ENCODE results near the gene ZNF330. TPM values are rescaled to one million over a fixed set of nuclear protein-coding genes. Genes with fewer than 3 reads are reported as not detected.
"Not testable (repeated sequence)": the region's sequence is repeated elsewhere in the genome, so short reads cannot be mapped to it uniquely, and the experiment has no call there.

ZNF330 gene
- 28.1 and 30.4 TPM in 2 replicates for total RNA-seq (2014; rRNA removed; shearing (Covaris generic))

DNA sequence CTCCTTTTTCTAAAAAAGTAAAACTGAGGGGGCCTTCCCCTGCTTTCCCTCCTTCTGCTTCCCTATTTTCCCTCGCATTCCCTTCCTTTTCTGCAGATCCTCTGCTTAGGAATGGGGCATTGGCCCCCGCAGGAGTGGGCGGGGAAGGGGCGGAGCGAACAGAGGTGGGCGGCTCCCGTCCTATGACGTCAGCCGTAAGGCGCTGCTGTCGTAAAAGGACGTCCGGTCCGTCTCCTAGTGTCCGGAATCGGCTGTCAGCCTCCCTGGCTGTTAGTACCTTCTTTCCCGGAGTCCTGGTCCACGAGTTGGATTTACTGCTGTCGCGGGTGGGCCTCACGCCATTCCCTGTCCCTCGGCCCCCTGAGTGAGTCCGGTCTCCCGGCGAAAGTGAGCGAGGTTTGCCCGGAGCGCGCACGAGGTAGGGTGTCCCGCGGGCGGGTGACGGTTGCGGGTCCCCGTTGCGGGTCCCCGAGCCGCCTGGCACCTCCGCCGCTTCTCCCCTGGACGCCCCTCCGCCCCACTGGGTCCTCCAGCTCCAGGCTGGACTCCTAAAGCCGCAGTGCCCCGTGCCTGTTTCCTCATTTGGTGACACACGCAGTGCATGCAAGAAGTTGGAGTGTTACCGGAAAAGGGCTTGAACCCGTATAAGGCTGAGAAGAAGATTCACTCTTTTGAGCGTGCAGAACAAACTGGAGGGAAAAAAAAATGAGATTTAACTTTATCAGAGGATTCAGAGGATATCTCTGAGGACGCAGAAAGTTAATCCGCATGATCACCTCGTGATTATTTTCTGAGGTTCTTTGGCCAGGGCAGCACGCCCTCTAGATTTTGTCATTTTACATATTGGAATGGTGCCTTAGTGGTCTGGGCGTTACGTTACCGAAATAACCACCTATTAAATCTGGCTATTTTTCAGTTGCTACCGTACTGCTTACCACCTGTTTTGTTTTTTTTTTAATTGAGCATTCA is at the start of gene ZNF330:
Gene ZNF330, plus strand, starts transcription at position 205 of the 969 bp plus-strand sequence. CDS start 1,477 bp downstream, outside the sequence.
- peak; percentile 77 for DNase-seq (ENCODE audit: low read depth)

DNA sequence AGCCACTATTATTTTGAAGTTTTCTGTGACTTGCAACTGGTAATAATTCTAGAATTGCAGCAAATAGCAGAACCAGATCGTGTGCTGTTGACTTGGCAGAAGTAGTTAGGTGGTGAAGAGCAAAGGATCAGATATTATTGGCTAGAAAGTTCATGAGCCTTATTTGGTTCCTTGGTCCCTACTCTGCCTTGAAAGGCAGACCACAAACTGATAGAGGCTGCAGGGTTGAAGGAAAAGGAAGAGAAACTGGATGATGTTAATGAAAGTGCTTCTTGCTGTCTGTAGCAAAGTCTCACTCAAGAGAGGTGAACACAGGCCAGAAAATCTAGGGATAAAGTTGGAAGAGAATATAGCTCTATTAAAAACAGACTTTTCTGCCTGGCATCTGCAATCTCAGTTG is 46.2 kb upstream of the ZNF330 start:
- DNase-seq (ENCODE audit: low read depth) = no peak

DNA sequence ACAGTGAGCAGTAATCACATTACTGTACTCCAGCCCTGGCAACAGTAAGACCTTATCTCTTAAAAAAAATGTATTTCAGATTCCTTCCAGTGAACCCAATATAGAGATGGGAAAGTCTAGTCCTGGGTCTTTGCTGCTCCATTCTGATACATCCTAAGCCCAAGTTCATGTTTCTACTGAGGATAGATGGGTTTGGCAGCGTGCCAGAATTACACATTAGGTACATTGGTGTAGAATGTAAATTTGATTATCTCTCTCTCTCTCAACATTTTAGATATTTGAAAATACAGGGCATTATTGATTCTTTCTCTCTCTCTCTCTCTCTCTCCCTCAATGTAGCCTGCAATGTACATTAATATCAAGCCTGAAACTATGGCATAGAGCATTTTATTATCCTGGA is 43.5 kb upstream of the ZNF330 start:
- DNase-seq (ENCODE audit: low read depth) = no peak

DNA sequence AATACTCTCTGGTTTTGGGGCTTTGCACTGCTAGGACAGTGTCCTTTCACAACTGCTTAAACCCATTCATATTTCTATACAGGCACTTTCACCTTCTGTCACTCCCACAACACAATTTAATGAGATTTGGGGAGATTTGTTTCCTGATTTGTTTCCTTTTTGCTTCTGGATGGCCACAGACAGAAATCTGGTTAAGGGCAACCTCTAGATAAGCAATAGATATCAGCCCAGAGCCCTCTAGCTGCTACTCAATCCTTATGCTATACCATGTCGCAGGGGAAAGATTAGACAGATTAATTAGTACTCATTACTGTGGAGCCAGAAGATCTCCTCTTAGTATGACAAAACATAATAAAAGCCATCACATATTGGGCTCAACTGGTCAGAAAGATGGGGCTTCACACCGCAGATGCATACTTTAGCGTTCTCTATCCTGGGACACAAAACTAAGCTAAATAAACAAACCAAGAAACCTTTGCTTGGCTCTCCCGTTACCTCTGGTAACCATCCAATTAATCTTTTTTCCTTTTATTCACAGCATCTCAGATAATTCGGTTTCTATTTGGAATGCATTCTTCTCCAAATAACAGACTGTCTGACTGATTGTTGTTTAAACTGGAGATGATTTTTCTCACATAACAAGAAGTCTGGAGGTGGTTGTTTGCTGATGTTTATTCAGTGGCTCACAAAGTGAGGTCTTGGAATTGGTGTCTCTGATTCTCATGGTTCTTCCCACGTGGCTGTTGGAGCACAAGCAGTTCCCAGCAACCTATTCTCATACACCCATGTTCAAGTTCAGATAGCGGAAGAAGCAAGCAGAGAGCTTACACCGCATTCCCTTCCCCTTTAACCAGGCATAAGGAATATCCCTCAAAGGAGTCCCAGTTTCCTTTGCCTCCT is 41.0 kb upstream of the ZNF330 start:
- DNase-seq (ENCODE audit: low read depth) = peak; percentile 56

DNA sequence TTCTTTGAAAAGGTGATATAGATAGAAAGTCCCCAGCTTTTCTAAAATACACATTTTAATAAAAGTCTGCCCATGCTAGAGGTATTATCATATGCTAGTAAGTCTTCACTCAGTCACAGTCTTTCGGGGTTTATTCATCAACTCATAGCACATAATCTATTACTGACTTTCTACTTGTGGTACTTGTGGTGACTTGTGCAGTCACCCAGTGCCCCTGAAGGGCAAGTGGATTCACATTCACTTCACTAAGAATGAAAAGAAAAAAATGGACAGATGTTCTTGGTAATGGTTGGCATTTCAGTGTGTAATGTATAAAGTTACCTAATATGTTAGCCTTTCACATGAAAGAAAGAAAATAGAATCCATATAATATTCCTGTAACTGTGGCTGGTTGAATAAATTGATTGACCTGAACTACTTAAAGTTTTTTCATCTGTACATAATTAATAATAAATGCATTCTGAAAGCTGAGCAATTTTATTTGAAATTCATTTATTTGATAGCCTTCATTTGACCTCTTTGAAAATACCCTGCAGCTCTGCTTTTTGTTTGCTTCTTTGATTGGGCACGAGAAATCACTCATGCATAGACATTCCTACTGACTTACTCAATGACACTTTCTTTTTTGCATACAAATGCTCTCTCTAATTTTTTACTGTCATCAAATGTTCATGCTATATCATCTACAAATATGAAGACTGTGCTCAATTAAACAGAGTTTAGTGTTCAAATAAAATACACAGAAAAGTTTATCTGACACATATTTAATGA is 39.5 kb upstream of the ZNF330 start:
- DNase-seq (ENCODE audit: low read depth) = peak; percentile 68

DNA sequence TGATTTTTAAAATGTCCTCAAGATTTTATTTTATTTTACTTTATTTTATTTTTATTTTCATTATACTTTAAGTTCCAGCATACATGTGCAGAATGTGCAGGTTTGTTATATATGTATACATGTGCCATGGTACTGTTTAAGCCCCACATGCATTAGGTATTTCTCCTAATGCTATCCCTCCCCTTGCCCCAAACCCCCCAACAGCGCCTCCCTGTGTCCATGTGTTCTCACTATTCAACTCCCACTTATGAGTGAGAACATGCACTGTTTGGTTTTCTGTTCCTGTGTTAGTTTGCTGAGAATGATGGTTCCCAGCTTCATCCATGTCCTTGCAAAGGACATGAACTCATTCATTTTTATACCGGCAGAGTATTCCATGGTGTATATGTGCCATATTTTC is 37.2 kb upstream of the ZNF330 start:
- not testable (repeated sequence) for DNase-seq (ENCODE audit: low read depth)

DNA sequence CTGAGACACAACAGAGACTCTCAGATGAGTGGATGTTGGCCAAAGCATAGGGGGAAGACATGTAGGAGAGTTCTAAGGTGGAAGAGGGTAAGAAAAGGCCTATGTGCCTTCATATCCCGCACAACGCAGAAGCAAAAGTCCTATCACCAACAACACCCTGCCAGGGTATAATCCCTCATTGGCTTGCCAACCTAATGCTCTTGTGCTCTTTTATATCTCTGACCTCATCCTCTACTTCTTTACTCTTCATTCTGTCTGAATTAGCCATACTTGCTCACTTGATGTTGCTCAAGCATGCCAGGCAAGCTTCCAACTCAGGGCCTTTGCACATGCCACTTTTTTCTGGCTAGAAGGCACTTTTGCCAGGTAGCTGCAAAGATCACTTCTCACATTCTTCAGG is 28.1 kb upstream of the ZNF330 start:
- no peak for DNase-seq (ENCODE audit: low read depth)

DNA sequence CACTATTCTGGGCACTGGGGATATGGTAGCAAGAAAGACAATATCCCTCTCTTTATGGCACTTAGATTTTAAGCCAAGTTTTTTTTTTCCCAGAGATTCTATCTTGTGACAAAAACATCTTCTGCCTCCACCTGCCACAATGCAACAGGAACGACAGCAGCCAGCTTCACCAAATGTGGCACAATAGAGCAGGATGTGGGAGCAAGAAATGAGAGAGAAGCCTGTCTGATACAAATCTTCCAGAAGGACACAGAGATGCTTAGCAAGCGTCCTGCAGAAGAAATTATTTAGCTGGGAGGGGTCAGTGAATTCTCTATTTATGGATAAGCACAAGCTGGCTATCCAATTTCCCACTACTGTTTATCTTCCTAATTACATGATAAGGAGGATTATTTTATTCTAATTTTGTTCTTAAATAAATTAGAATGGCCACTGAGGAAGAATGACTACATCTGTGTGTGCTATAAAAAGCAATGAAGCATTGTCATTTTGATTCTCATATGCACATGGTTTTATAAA is 27.1 kb upstream of the ZNF330 start:
- no peak for DNase-seq (ENCODE audit: low read depth)

DNA sequence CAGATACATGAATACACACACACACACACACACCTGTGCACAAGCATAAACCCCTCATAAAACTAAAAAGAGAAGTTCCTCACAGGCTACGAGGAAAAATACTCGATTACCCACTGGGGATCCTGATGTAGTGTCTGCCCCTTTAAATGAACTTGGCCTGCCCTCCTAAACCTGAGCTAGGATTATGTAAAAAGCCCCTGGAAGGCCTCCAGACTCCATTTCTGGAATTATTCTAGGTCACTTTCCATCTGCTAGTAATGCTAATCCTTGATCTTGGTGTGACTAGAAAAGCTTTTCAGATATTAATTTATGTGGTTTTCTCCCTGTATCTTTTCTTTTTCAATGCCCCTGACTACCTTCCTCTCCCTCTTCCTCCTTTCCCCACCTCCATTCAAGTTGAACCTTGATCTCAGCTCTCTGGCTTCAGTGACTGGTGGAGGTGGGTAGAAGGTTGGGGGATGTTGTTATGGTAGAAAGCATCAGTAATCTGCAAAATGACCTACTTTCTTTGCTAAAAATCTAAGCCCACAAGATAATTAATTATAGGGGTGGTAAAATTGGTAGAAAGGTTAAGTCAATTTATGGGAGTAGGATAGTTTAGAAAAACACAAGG is 25.5 kb upstream of the ZNF330 start:
- DNase-seq (ENCODE audit: low read depth) = no peak

DNA sequence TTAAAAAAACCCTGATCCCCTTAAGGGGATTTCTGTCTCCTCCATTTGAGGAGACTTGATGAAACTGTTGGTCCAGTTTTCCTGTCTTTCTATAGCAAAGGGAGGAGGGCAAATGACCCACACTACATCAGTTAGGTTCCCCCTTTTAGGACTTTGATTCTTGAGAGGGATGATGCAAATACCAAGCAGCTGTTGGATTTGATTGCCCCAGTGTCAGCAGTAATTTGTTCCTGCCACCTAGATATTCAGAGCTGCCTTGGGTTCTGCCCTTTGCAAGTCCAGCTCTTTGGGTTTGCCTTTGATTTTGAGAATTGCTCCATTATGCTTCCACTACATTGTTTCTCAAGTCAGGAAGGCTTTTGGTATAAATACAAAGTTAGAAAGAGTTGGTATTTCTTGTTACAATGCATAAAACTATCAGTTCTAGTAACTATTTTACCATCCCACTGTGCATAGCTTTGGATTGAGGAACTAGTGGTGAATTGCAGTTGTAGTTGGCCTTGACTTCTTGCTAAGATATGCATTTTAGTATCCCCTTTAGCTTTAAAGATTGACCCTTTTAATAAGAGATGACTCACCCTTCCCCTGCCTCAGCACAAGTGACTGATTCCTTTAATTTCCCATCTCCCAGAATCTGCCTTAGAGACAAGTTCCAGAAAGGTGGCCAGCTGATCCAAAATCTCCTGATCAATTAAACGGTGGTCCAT is 24.3 kb upstream of the ZNF330 start:
- no peak for DNase-seq (ENCODE audit: low read depth)

DNA sequence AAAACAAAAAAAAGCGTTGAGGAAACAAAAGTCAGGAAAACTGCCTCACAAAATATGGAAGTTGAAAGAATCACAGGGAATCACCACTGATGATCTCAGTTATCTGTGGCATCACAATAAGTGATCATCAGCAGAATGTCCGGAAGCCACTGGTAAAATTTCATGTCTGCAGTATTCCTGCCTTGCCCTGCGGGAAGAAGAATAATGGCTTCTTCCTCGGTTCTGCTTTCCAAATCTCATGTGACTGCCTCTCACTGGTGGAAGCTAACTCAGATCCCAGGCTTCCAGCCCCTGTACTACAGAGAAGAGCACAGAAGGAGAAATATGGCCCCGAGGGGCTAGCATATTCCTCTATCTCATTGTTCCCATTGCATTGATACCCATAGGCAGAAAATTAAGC is 12.7 kb upstream of the ZNF330 start:
- no peak for DNase-seq (ENCODE audit: low read depth)

DNA sequence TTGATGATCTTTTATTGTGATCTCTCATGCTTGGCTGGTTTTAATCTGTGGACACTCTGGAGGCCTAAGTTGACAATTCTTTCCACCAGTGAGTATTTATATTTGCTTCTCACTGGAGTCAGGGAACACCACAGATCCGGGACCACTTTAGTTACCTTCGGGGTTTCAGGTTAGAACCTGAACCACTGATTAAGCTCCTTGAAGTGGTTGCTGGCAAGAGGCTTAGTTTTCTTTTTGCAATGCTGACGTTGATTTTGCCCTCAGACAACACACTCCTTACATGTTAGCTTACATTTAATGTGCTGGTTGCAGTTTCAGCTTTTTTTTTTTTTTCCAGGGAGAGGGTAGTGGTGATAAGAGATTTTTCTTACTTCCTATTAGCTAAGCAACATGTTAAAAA is 10.5 kb upstream of the ZNF330 start:
- DNase-seq (ENCODE audit: low read depth) = no peak

DNA sequence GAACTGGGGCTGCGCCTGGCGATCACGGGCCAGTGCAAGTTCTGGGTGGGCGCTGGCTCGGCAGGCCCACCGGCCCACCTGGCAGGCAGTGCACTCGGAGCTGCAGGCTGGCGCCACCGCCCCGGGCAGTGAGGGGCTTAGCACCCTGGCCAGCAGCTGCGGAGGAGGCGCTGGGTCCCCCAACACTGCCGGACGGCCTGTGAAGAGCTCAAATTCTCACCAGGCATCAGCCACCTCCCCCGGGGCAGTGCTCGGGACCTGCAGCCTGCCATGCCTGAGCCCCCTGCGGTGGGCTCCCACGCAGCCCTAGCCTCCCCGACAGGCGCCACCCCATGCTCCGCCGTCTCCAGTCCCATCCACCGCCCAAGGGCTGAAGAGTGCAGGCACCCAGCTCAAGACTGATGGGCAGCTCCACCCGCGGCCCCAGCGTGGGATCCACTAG is 7.1 kb upstream of the ZNF330 start:
- DNase-seq (ENCODE audit: low read depth) = no peak

DNA sequence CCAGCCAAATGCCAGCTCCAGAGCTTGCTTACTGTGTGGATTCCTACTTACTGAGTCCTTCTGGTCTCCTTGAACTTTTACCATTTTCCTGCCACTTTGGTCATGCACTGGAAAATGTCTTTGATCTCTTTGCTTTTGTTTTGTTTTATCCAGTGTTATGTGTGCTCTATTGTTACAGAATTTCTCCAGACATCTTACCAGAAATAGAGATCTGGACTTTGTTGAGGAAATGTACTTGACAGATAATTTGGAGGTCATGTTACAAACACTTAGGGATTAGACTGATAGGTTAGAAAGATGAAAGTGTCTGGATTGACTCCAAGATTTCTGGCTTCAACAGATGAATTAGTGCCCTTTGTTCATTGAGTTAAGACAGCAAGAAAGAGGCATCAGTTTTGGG is 5.7 kb upstream of the ZNF330 start:
- DNase-seq (ENCODE audit: low read depth) = no peak

DNA sequence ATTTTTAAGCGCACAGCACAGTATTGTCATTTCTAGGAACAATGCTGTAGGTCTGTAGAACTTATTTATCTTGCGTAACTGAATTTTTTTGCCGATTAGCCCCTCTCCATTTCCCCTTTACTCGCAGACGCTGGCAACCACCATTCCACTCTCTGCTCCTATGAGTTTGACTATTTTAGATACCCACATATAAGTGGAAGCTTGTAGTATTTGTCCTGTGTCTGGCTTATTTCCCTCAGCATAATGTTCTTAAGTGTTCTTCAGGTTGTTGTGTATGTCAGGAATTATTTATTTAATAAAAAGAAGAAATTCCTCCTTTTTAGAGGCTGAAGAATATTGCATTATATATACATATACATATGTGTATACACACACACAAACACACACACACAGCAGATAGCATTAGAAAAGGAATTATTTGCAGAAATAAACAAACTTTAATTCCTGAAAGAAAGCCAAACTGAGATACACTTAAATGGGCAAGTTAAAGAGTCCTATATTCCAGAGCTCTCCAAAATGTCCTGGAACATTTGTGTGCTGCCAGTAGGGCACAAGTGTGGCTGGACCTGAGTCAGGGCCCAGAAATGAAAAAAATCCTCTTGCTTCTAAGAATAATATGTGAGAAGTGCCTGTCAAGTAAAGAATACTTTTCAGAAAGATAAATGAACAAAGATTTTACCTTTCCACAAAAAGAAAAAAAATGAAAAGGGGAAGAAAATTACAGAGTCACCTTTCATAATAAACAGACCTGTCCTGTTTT is 4.5 kb upstream of the ZNF330 start:
- no peak for DNase-seq (ENCODE audit: low read depth)

DNA sequence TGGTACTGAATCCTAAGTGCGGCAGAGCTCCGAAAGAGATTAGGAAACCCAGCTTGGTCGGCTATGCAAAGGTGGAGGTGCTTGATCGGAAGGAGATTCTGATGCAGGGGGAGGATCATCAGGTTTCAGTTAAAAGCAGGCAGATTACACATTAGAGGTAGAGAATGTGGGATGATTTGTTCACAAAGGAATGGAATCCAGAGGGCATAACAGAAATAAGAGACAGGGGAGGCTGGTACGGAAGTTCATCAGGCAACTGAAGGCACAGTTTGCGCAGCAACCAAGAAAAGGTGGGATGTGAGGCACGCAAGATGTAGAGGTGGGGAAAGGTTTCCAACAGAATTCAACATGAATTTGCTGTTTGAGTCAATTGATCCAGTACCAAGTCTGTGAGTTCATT is 424 bp upstream of the ZNF330 start:
- peak; percentile 2 for DNase-seq (ENCODE audit: low read depth)

DNA sequence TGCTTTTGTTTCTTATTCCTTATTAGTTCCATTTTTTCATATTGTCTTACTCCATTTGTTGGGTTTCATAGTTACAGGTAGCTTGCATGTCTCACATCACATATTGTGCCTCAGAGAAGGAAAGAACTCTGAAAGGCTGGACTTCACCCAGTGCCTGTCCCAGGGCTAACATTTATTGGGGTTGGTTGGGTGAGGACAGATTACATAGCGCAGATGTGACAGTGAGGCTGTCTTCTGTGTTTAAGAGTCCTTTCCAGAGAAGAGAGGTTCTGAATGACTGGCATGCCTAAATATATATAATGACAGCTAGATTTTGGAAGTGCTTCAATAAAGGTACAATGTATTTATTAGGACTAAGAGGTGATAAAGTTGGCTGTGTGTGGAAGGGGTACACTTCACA is 2.7 kb downstream of the ZNF330 start:
- DNase-seq (ENCODE audit: low read depth) = no peak

DNA sequence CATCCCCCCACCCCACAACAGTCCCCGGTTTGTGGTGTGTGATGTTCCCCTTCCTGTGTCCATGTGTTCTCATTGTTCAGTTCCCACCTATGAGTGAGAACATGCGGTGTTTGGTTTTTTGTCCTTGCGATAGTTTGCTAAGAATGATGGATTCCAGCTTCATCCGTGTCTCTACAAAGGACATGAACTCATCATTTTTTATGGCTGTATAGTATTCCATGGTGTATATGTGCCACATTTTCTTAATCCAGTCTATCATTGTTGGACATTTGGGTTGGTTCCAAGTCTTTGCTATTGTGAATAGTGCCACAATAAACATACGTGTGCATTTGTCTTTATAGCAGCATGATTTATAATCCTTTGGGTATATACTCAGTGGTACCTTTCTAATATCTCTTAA is 6.6 kb downstream of the ZNF330 start:
- DNase-seq (ENCODE audit: low read depth) = not testable (repeated sequence)

DNA sequence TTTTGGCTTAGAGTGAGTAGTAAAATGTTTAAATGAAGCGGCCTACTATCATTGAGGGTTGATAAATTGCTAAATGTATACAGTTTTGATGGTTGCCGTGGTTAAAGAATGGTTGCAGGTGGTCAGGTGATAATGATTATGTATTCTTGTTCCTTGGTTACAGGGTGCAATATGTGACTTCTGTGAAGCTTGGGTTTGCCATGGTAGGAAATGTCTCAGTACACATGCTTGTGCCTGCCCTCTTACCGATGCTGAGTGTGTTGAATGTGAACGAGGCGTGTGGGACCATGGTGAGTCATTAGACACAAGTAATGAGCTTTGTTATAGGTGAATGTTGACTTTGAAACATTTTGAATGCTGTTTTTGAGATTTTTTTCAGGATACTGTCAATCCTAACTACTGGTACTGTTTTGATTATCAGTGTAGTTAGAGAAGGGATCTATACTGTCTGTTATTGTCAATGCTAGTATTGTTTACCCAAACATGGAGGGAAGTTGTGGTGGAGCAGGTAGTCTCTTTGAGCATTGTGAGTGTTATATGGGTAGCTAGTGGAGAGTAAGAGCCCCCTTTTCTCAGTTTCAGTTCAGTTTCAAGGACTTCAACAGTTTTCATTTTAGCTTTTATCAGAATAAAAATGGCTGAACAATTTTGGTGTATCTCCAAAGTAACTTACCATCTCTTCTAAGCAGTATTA is 8.9 kb downstream of the ZNF330 start:
- no peak for DNase-seq (ENCODE audit: low read depth)

All from M059J (cell line).